HFFc6 (cell line): ENCODE data around the gene KCNMA1. TPM values are rescaled to one million over a fixed set of nuclear protein-coding genes. Genes with fewer than 3 reads are reported as not detected.
A peak's percentile ranks its signal among the peaks of the same experiment; 100 is the strongest.
"Not testable (repeated sequence)": the region's sequence is repeated elsewhere in the genome, so short reads cannot be mapped to it uniquely, and the experiment has no call there.

ENCODE experiments used
- DNase-seq: peaks from one replicate; pipeline ENCODE4 v3.0.0-alpha.2; 2018
- H3K27ac Mint-ChIP-seq: 2 replicates; pipeline ENCODE4 v1.8.0; 2020; ENCODE audit warnings: mild to moderate bottlenecking, mixed read lengths
- H3K27me3 Mint-ChIP-seq: 2 replicates; pipeline ENCODE4 v1.8.0; 2021; ENCODE audit warnings: mild to moderate bottlenecking, moderate library complexity, mixed read lengths; ENCODE audit not compliant: insufficient read depth
- H3K36me3 Mint-ChIP-seq: 2 replicates; pipeline ENCODE4 v1.8.0; 2021; ENCODE audit warnings: low read depth, mixed read lengths
- H3K4me1 Mint-ChIP-seq: 2 replicates; pipeline ENCODE4 v1.8.0; 2020; ENCODE audit warnings: low read depth, mixed read lengths
- H3K4me3 Mint-ChIP-seq: 2 replicates; pipeline ENCODE4 v1.8.0; 2020; ENCODE audit warnings: mild to moderate bottlenecking, moderate library complexity, mixed read lengths
- H3K9me3 Mint-ChIP-seq: 2 replicates; pipeline ENCODE4 v1.8.0; 2020; ENCODE audit warnings: mild to moderate bottlenecking, mixed read lengths
- CTCF ChIP-seq: fragments of 200-600 bp; sonication (generic); IDR thresholded peaks from 2 replicates; pipeline ENCODE4 v1.5.0; 2021; ENCODE audit warnings: antibody characterized with exemption, mild to moderate bottlenecking
- total RNA-seq, 6 experiments: library from RNA; stranded (reverse); fragmentation: NEBNext Ultra II Directional; extraction: Animal tissue kit (Norgen Biotek cat#: 25700); gene quantifications; 2 replicates in 1 of 6; 3 replicates in 5 of 6; pipeline ENCODE4 v1.2.3, GENCODE V29; 2021

KCNMA1 gene
- total RNA-seq, 6 experiments from 2014 or later, result 87.1 to 191 (median 93.5) TPM

GRCh38 chr10:77576444-77577032, 61.1 kb downstream of the KCNMA1 start:
- no peak overlapping the region for H3K27ac Mint-ChIP-seq
- peaks cover 12% of the 10 kb centered on the region for H3K36me3 Mint-ChIP-seq
- no peak for TF ChIP-seq CTCF
- H3K9me3 Mint-ChIP-seq, result no peaks in the 10 kb centered on the region
- DNase-seq, result no peak
- H3K4me3 Mint-ChIP-seq, result no peak overlapping the region
- peaks cover 51% of the 10 kb centered on the region for H3K4me1 Mint-ChIP-seq
- no peaks in the 10 kb centered on the region; the same call in 1 of the 2 replicates for H3K27me3 Mint-ChIP-seq

GRCh38 chr10:77576007-77576367, 61.6 kb downstream of the KCNMA1 start:
- Mint-ChIP-seq H3K36me3 (peaks cover 17% of the 10 kb centered on the region), H3K4me3 (no peak overlapping the region), H3K4me1 (peaks cover 57% of the 10 kb centered on the region), H3K9me3 (no peaks in the 10 kb centered on the region), H3K27ac (no peak overlapping the region; the same call in 1 of the 2 replicates), H3K27me3 (no peaks in the 10 kb centered on the region; the same call in 1 of the 2 replicates)
- no peak for TF ChIP-seq CTCF
- DNase-seq, result no peak

- no peaks in the 10 kb centered on the region for H3K9me3 Mint-ChIP-seq
- no peak overlapping the region for H3K27ac Mint-ChIP-seq
- no peak overlapping the region for H3K4me3 Mint-ChIP-seq
- no peak for DNase-seq
- TF ChIP-seq CTCF, result no peak
- H3K4me1 Mint-ChIP-seq, result peaks cover 52% of the 10 kb centered on the region
- peaks cover 19% of the 10 kb centered on the region for H3K36me3 Mint-ChIP-seq
- H3K27me3 Mint-ChIP-seq, result no peaks in the 10 kb centered on the region; the same call in 1 of the 2 replicates
Observed at GRCh38 chr10:77575271-77576006, 62.2 kb downstream of the KCNMA1 start.

DNA sequence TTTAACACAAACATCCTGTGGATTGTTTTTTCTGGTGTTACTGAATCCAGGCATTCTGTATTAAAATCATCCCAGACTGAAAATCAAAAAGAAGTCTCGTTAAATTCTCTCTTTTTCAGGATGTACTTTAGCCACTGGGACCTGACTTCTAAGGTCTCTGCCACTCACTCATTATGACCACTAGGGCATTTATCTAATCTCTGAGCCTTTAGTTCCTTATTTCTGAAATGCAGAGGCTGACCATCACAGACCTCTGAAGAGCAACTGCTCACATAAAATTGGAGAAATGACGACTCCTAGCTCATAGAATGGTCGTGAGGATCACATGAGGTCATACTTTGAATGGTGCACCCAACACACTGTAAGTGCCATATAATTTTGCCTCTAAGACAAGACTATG, 63.2 kb downstream of the KCNMA1 start:
- no peaks in the 10 kb centered on the region for H3K9me3 Mint-ChIP-seq
- no peak overlapping the region for H3K4me3 Mint-ChIP-seq
- H3K36me3 Mint-ChIP-seq, result peaks cover 19% of the 10 kb centered on the region
- no peak overlapping the region for H3K27ac Mint-ChIP-seq
- DNase-seq, result no peak
- no peaks in the 10 kb centered on the region; the same call in 1 of the 2 replicates for H3K27me3 Mint-ChIP-seq
- peaks cover 44% of the 10 kb centered on the region for H3K4me1 Mint-ChIP-seq
- TF ChIP-seq CTCF, result peak; percentile 41; the same call in 1 of the 2 replicates

DNA sequence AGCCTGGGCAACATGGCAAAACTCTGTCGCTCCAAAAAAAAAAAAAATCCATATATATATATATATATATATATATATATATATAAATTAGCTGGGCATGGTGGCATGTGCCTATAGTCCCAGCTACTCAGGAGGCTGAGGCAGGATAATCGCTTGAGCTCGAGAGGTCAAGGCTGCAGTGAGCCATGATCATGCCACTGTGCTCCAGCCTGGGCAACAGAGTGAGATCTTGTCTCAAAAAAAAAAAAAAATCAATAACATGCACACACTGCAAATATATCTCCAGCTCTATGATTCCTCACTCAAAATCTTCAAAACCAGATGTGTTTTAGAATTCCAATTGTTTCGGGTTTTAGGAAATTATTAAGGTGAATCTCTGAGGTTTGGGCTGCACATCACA, 65.1 kb downstream of the KCNMA1 start:
- H3K27me3 Mint-ChIP-seq, H3K27ac Mint-ChIP-seq, DNase-seq, H3K9me3 Mint-ChIP-seq, H3K4me3 Mint-ChIP-seq: not testable (repeated sequence)
- Mint-ChIP-seq H3K4me1 (peaks cover 29% of the 10 kb centered on the region), H3K36me3 (peaks cover 19% of the 10 kb centered on the region)

- no peak overlapping the region for H3K4me3 Mint-ChIP-seq
- peaks cover 3% of the 10 kb centered on the region; the same call in 1 of the 2 replicates for H3K27me3 Mint-ChIP-seq
- peaks cover 23% of the 10 kb centered on the region for H3K36me3 Mint-ChIP-seq
- peak overlapping the region; percentile 40; the same call in 1 of the 2 replicates for H3K27ac Mint-ChIP-seq
- no peak for TF ChIP-seq CTCF
- H3K9me3 Mint-ChIP-seq, result no peaks in the 10 kb centered on the region
- peaks cover 39% of the 10 kb centered on the region for H3K4me1 Mint-ChIP-seq
- no peak for DNase-seq
Observed at GRCh38 chr10:77571490-77571889, 66.1 kb downstream of the KCNMA1 start.
